ENCODE measurements around the gene NSUN5. TPM values are rescaled to one million over a fixed set of nuclear protein-coding genes. Genes with fewer than 3 reads are reported as not detected.

Gene NSUN5
- total RNA-seq, 1 experiment from 2014 or later, result 73.4 TPM

GRCh38 chr7:73342645-73343044, 34.0 kb upstream of the NSUN5 start:
- Histone ChIP-seq H3K27me3 (replicated peaks; ENCODE audit: control insufficient read depth, insufficient read depth, low read length) (no peaks in the 10 kb centered on the region), H3K4me1 (peaks cover 22% of the 10 kb centered on the region), H3K9me3 (no peaks in the 10 kb centered on the region), H3K4me3 (ENCODE audit: low read depth, low read length) (peak overlapping the region; percentile 30), H3K36me3 (ENCODE audit: control insufficient read depth, insufficient read depth, low read length) (no peaks in the 10 kb centered on the region; the same call in 1 of the 2 replicates)
- Mint-ChIP-seq H3K9me3 (ENCODE audit: unreplicated experiment) (no peaks in the 10 kb centered on the region), H3K36me3 (ENCODE audit: insufficient read depth, unreplicated experiment) (no peaks in the 10 kb centered on the region), H3K4me3 (ENCODE audit: unreplicated experiment) (peak overlapping the region; percentile 62), H3K27me3 (ENCODE audit: insufficient read depth, unreplicated experiment) (no peaks in the 10 kb centered on the region), H3K4me1 (ENCODE audit: low read depth, unreplicated experiment) (peaks cover 24% of the 10 kb centered on the region), H3K27ac (ENCODE audit: unreplicated experiment) (peak overlapping the region; percentile 5)
- intact Hi-C loops (cut with micrococcal nuclease; ENCODE audit: unreplicated experiment), result loop anchor here (2.0 kb wide), 2 partner anchors 16 to 108 kb away; no protein-coding TSS in a partner anchor
- ChIA-PET POLR2A (no interaction called here), CTCF (interaction anchor here (0.7 to 1.6 kb wide), 8 partner anchors 16 to 179 kb away, joined by 3 to 7 read pairs (median 3); partner anchors contain the start of gene BAZ1B)
- peak; percentile 54 to 55 for DNase-seq
- BruUV-seq (replicated peaks), result no TSS peak
- TF ChIP-seq, protein P1, sequence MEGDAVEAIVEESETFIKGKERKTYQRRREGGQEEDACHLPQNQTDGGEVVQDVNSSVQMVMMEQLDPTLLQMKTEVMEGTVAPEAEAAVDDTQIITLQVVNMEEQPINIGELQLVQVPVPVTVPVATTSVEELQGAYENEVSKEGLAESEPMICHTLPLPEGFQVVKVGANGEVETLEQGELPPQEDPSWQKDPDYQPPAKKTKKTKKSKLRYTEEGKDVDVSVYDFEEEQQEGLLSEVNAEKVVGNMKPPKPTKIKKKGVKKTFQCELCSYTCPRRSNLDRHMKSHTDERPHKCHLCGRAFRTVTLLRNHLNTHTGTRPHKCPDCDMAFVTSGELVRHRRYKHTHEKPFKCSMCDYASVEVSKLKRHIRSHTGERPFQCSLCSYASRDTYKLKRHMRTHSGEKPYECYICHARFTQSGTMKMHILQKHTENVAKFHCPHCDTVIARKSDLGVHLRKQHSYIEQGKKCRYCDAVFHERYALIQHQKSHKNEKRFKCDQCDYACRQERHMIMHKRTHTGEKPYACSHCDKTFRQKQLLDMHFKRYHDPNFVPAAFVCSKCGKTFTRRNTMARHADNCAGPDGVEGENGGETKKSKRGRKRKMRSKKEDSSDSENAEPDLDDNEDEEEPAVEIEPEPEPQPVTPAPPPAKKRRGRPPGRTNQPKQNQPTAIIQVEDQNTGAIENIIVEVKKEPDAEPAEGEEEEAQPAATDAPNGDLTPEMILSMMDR (IDR thresholded peaks at IDR 0.05; ENCODE audit: insufficient read depth in 1 of 2, low read depth in 1 of 2, low read length in 1 of 2, severe bottlenecking in 1 of 2, unreplicated experiment in 1 of 2), result peak; percentile 53 to 77

DNA sequence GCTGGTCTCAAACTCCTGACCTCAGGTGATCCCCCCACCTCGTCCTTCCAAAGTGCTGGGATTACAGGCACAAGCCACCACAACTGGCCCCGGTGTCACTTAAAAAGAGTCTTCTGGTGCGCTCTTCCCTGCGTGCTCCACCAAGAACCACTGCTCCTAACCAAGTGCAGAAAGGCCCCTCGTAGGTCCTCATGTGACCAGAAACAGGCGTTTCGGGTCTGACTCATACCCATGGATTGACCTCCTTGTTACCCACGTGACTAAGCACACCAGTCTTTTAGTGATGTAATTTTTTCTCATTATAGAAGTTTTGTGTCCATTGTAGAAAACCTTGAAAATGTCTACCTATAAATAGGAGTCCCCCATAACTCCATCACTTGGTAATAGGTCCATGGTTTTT, 33.3 kb upstream of the NSUN5 start:
- H3K4me3 Mint-ChIP-seq (ENCODE audit: unreplicated experiment), result no peak overlapping the region
- Histone ChIP-seq H3K4me3 (ENCODE audit: low read depth, low read length) (no peak overlapping the region), H3K9me3 (no peaks in the 10 kb centered on the region), H3K4me1 (peaks cover 22% of the 10 kb centered on the region), H3K36me3 (ENCODE audit: control insufficient read depth, insufficient read depth, low read length) (no peaks in the 10 kb centered on the region; the same call in 1 of the 2 replicates), H3K27me3 (replicated peaks; ENCODE audit: control insufficient read depth, insufficient read depth, low read length) (no peaks in the 10 kb centered on the region)
- no peak for DNase-seq
- ChIA-PET POLR2A (no interaction called here), CTCF (interaction anchor here (0.7 to 1.6 kb wide), 7 partner anchors 15 to 180 kb away, joined by 3 to 7 read pairs (median 3); partner anchors contain the start of gene BAZ1B)
- TF ChIP-seq, protein P1 (IDR thresholded peaks at IDR 0.05; ENCODE audit: insufficient read depth in 1 of 2, low read depth in 1 of 2, low read length in 1 of 2, severe bottlenecking in 1 of 2, unreplicated experiment in 1 of 2), result no peak
- BruUV-seq (replicated peaks), result no TSS peak
- H3K9me3 Mint-ChIP-seq (ENCODE audit: unreplicated experiment), result no peaks in the 10 kb centered on the region
- intact Hi-C loops (cut with micrococcal nuclease; ENCODE audit: unreplicated experiment), result loop anchor here (2.0 kb wide), 2 partner anchors 17 to 109 kb away; no protein-coding TSS in a partner anchor
- no peaks in the 10 kb centered on the region for H3K27me3 Mint-ChIP-seq (ENCODE audit: insufficient read depth, unreplicated experiment)
- peaks cover 24% of the 10 kb centered on the region for H3K4me1 Mint-ChIP-seq (ENCODE audit: low read depth, unreplicated experiment)
- peak overlapping the region; percentile 5 for H3K27ac Mint-ChIP-seq (ENCODE audit: unreplicated experiment)
- H3K36me3 Mint-ChIP-seq (ENCODE audit: insufficient read depth, unreplicated experiment), result no peaks in the 10 kb centered on the region

DNA sequence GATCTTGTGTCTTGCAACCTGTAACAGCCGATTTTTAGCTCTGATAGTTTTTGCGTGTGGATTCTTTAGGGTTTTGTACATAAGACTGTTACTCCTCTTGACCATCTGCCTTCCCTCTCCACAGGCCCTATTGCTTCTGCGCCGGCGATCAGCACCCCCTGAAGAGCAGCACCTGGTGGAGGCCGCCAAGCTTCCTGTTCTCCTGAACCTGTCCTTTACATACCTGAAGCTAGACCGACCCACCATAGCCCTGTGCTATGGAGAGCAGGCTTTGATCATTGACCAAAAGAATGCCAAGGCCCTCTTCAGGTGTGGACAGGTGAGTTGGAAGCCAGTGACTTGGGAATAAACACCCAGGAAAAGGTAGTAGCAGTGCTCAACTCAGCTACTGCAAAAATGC, 31.9 kb upstream of the NSUN5 start:
- no peaks in the 10 kb centered on the region; the same call in 1 of the 2 replicates for H3K36me3 ChIP-seq (ENCODE audit: control insufficient read depth, insufficient read depth, low read length)
- intact Hi-C loops (cut with micrococcal nuclease; ENCODE audit: unreplicated experiment), result no loop called here
- Mint-ChIP-seq H3K27ac (ENCODE audit: unreplicated experiment) (no peak overlapping the region), H3K9me3 (ENCODE audit: unreplicated experiment) (no peaks in the 10 kb centered on the region), H3K36me3 (ENCODE audit: insufficient read depth, unreplicated experiment) (no peaks in the 10 kb centered on the region), H3K27me3 (ENCODE audit: insufficient read depth, unreplicated experiment) (no peaks in the 10 kb centered on the region), H3K4me3 (ENCODE audit: unreplicated experiment) (no peak overlapping the region), H3K4me1 (ENCODE audit: low read depth, unreplicated experiment) (peaks cover 13% of the 10 kb centered on the region)
- peaks cover 13% of the 10 kb centered on the region for H3K4me1 ChIP-seq
- H3K4me3 ChIP-seq (ENCODE audit: low read depth, low read length), result no peak overlapping the region
- POLR2A ChIA-PET, result no interaction called here
- CTCF ChIA-PET, result no interaction called here
- H3K27me3 ChIP-seq (replicated peaks; ENCODE audit: control insufficient read depth, insufficient read depth, low read length), result no peaks in the 10 kb centered on the region
- TF ChIP-seq, protein P1 (IDR thresholded peaks at IDR 0.05; ENCODE audit: insufficient read depth in 1 of 2, low read depth in 1 of 2, low read length in 1 of 2, severe bottlenecking in 1 of 2, unreplicated experiment in 1 of 2), result no peak
- no peak for DNase-seq
- H3K9me3 ChIP-seq, result no peaks in the 10 kb centered on the region
- no TSS peak for BruUV-seq (replicated peaks)
